Measurements from ENCODE around the gene MYH10.

MYH10 gene

DNA sequence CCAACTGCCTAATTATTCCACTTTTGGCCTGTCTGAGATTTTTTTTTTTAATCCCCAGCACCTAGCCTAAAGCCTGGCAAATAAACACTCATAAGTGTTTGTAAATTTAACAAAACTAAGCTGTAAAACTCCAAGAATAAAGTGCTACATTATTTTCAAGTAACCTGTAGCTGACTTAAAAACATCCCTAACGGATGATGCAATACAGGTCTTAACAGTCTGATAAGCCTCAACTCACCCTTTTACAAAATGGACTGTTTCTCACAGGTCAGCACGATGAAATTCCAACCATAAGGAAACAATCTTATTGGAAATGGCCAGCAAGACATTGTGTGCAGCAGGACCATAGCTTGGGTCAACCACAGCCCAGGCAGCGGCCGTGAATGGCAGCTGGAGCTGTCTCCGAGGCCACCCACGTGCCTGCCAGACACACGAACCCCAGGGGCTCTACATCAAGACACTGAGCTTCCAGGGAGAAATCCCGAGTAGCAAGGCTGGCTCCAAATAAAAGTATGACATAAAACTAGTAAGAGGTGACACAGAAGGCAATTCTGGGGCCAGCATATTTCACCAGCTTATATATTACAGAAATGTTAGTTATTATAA lies 135.9 kb downstream of the MYH10 start (continued):
- TF ChIP-seq ZNF555 (tag by site-specific recombination; conservative IDR thresholded peaks at IDR 0.05) (no peak), ZNF174 (tag by site-specific recombination; IDR thresholded peaks at IDR 0.05) (no peak), ZNF292 (tag by site-specific recombination; IDR thresholded peaks at IDR 0.05; ENCODE audit: borderline replicate concordance, low read depth) (no peak), BCL11B (tag by site-specific recombination; IDR thresholded peaks at IDR 0.05; ENCODE audit: low read depth) (no peak), SCRT1 (tag by site-specific recombination; IDR thresholded peaks at IDR 0.05; ENCODE audit: borderline replicate concordance) (no peak)

GRCh38 chr17:8494021-8494420 lies 136.5 kb downstream of the MYH10 start:
- H3K4me1 ChIP-seq (ENCODE audit: control insufficient read depth, insufficient read depth, low read length), result no peaks in the 10 kb centered on the region
- no peaks in the 10 kb centered on the region for H3K9me3 ChIP-seq (ENCODE audit: control insufficient read depth, insufficient read depth, low read depth, low read length)
- CTCF ChIA-PET, result interaction anchor here (0.6 to 1.2 kb wide), 2 partner anchors 157 to 252 kb away, joined by 3 read pairs; no protein-coding TSS in a partner anchor
- no peak overlapping the region; the same call in 1 of the 2 replicates for H3K27ac ChIP-seq (ENCODE audit: extremely low read depth, low read depth, low read length)
- peaks cover 76 to 95% of the 10 kb centered on the region in 2 experiments for H3K36me3 ChIP-seq (ENCODE audit: control insufficient read depth in 2 of 2, insufficient read depth in 1 of 2, low read length in 2 of 2)
- TF ChIP-seq ZNF433 (tag by site-specific recombination; IDR thresholded peaks at IDR 0.05; ENCODE audit: low read depth), result no peak
- TF ChIP-seq ZBTB48 (tag by site-specific recombination; IDR thresholded peaks at IDR 0.05), result no peak
- TF ChIP-seq ZNF488 (tag by site-specific recombination; IDR thresholded peaks at IDR 0.05), result no peak
- no peak for TF ChIP-seq ZNF561 (tag by site-specific recombination; IDR thresholded peaks at IDR 0.05; ENCODE audit: borderline replicate concordance)
- TF ChIP-seq ZSCAN5A (tag by site-specific recombination; IDR thresholded peaks at IDR 0.05), result no peak
- TF ChIP-seq ZNF791 (tag by site-specific recombination; IDR thresholded peaks at IDR 0.05), result no peak
- TF ChIP-seq ZNF266 (tag by site-specific recombination; IDR thresholded peaks at IDR 0.05; ENCODE audit: low read depth), result no peak
- no peak for TF ChIP-seq ZNF777 (tag by site-specific recombination; IDR thresholded peaks at IDR 0.05; ENCODE audit: borderline replicate concordance)
- no peak for TF ChIP-seq ZNF621 (tag by site-specific recombination; IDR thresholded peaks at IDR 0.05)
- no peak for TF ChIP-seq ZNF311 (tag by site-specific recombination; IDR thresholded peaks at IDR 0.05; ENCODE audit: borderline replicate concordance)
- TF ChIP-seq PRDM10 (tag by site-specific recombination; IDR thresholded peaks at IDR 0.05), result no peak
- no peak for TF ChIP-seq TCF7L2 (IDR thresholded peaks at IDR 0.05; ENCODE audit: borderline replicate concordance, low read depth, low read length)
- no peak for TF ChIP-seq ZNF398 (tag by site-specific recombination; IDR thresholded peaks at IDR 0.05)
- TF ChIP-seq KLF7 (tag by site-specific recombination; IDR thresholded peaks at IDR 0.05; ENCODE audit: borderline replicate concordance), result no peak
- no peak for TF ChIP-seq ZNF701 (tag by site-specific recombination; IDR thresholded peaks at IDR 0.05)
- no peak for TF ChIP-seq SETDB1 (IDR thresholded peaks at IDR 0.05; ENCODE audit: insufficient read length, low read length)
- POLR2A ChIA-PET, result no interaction called here
- no peak overlapping the region for H3K4me3 ChIP-seq (ENCODE audit: low read depth, low read length)
